HUES64 (cell line): ENCODE measurements around the gene DBX1.

Source experiments
- H3K27ac ChIP-seq: 2 replicates; pipeline ENCODE4 v1.7.0; 2013; ENCODE audit warnings: low read depth, low read length, inconsistent platforms
- H3K27me3 ChIP-seq: 2 replicates; pipeline ENCODE4 v1.6.1; 2013; ENCODE audit warnings: mild to moderate bottlenecking, low read length; ENCODE audit not compliant: insufficient read depth
- H3K36me3 ChIP-seq: 2 replicates; pipeline ENCODE4 v1.6.1; 2013; ENCODE audit warnings: mild to moderate bottlenecking, low read length; ENCODE audit not compliant: insufficient read depth
- H3K4me1 ChIP-seq: 2 replicates; pipeline ENCODE4 v1.6.1; 2013; ENCODE audit warnings: mild to moderate bottlenecking, low read length, moderate library complexity; ENCODE audit not compliant: insufficient read depth
- H3K4me3 ChIP-seq: 2 replicates; pipeline ENCODE4 v1.5.1; 2013; ENCODE audit warnings: mild to moderate bottlenecking, low read length, moderate library complexity
- H3K9ac ChIP-seq: 2 replicates; pipeline ENCODE4 v1.6.1; 2013; ENCODE audit warnings: mild to moderate bottlenecking, low read depth, low read length
- H3K9me3 ChIP-seq: 2 replicates; pipeline ENCODE4 v1.6.1; 2013; ENCODE audit warnings: low read depth, low read length; ENCODE audit not compliant: insufficient read depth
- WGBS: fragments of 150-250, 120-280 bp; methylation state at CpG from one replicate; pipeline ENCODE4 v1.1.7; 2013; ENCODE audit warnings: missing lambda C conversion rate; 5-methylcytosine and 5-hydroxymethylcytosine counted together

DBX1 gene

DNA sequence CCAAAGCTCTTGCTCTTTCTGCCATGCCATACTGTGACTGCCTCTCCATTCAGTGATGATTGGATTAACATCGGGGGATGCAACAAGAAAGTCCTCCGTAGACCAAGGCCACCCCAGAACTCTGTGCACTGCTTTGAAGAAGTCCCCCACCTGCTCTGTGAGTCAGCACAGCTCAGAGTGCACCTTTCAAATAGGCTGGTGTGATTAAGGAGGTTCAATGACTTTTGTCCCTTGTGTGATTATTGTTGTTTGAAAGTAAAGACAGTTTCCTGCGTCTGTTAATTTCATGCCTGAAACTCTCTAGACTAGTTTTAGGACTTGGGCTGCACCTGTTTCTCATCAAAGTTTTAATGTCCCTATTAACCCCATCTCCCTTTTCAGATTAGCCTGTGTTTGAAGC lies 33.0 kb upstream of the DBX1 start:
- Histone ChIP-seq H3K36me3 (no peaks in the 10 kb centered on the region), H3K4me3 (no peak overlapping the region), H3K9ac (no peak overlapping the region), H3K4me1 (no peaks in the 10 kb centered on the region), H3K27ac (no peak overlapping the region), H3K27me3 (peaks cover 97% of the 10 kb centered on the region), H3K9me3 (no peaks in the 10 kb centered on the region)
- WGBS: 84% methylated on average over 3 of the region's 3 CpGs

GRCh38 chr11:20192641-20193040 lies 32.4 kb upstream of the DBX1 start:
- peaks cover 97% of the 10 kb centered on the region for H3K27me3 ChIP-seq

DNA sequence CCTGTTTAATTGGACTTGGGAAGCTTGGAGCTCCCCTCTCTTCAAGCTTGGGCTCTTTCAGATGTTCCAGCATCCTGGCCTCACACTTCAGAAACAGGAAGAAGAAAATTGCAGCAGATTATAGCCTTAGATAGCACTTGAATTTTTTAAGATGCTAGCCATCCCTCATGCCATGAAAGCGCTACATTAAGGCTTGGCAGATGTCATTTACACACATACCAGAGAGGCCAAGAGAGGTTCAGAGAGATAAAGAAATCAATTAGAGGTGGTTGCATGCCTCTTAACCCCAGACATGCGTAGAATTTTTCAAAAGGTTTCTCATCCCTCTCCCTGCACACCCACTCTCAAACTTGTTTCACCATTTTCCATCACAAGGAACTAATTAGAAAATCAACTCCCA lies 31.9 kb upstream of the DBX1 start:
- H3K27ac ChIP-seq: no peak overlapping the region
- H3K9ac ChIP-seq: no peak overlapping the region
- WGBS: 92% methylated on average over 1 of the region's 2 CpGs
- no peaks in the 10 kb centered on the region for H3K9me3 ChIP-seq
- peaks cover 97% of the 10 kb centered on the region for H3K27me3 ChIP-seq
- H3K4me3 ChIP-seq: no peak overlapping the region
- H3K36me3 ChIP-seq: no peaks in the 10 kb centered on the region
- H3K4me1 ChIP-seq: no peaks in the 10 kb centered on the region

More at GRCh38 chr11:20192641-20193040, 32.4 kb upstream of the DBX1 start:
- Histone ChIP-seq H3K9ac (no peak overlapping the region), H3K36me3 (no peaks in the 10 kb centered on the region), H3K4me1 (no peaks in the 10 kb centered on the region), H3K9me3 (no peaks in the 10 kb centered on the region), H3K27ac (no peak overlapping the region), H3K4me3 (no peak overlapping the region)

GRCh38 chr11:20178976-20179375 lies 18.7 kb upstream of the DBX1 start:
- H3K27me3 ChIP-seq: peaks cover 61% of the 10 kb centered on the region
- no peak overlapping the region for H3K4me3 ChIP-seq
- no peaks in the 10 kb centered on the region for H3K4me1 ChIP-seq
- no peaks in the 10 kb centered on the region for H3K9me3 ChIP-seq
- 88% methylated on average over 2 of the region's 2 CpGs for WGBS
- H3K9ac ChIP-seq: no peak overlapping the region
- H3K27ac ChIP-seq: no peak overlapping the region
- no peaks in the 10 kb centered on the region for H3K36me3 ChIP-seq

DNA sequence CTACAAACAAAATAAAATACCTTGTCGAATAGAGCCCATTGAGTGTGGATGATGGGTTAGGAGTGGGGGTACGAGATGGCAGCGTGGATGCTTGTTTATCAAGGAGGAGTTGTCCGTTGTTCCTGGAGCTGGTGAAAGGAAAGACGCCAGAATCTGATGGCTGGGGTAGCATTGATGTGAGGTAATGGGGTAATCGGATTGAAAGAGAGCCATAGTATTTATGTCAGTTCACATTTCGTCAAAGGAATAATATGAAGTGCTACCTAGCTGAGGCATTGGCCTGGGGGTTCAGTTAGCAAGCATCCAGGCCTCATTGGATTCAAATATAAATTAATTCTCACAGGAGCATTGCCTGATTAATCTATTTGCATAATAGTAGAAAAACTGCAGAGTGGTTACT lies 16.9 kb upstream of the DBX1 start:
- WGBS: 84% methylated on average over 7 of the region's 7 CpGs
- H3K27ac ChIP-seq: no peak overlapping the region
- H3K36me3 ChIP-seq: no peaks in the 10 kb centered on the region
- H3K4me3 ChIP-seq: no peak overlapping the region
- no peak overlapping the region for H3K9ac ChIP-seq
- no peaks in the 10 kb centered on the region for H3K9me3 ChIP-seq
- H3K27me3 ChIP-seq: peaks cover 67% of the 10 kb centered on the region
- no peaks in the 10 kb centered on the region for H3K4me1 ChIP-seq

GRCh38 chr11:20172721-20173447 lies 12.6 kb upstream of the DBX1 start:
- Histone ChIP-seq H3K27me3 (peaks cover 80% of the 10 kb centered on the region), H3K9me3 (0 out of 2 replicates have a peak, but pooled peaks cover 5% of the 10 kb centered on the region), H3K36me3 (no peaks in the 10 kb centered on the region), H3K4me1 (no peaks in the 10 kb centered on the region), H3K9ac (no peak overlapping the region), H3K27ac (no peak overlapping the region), H3K4me3 (no peak overlapping the region)
- 93% methylated on average over 5 of the region's 5 CpGs for WGBS

DNA sequence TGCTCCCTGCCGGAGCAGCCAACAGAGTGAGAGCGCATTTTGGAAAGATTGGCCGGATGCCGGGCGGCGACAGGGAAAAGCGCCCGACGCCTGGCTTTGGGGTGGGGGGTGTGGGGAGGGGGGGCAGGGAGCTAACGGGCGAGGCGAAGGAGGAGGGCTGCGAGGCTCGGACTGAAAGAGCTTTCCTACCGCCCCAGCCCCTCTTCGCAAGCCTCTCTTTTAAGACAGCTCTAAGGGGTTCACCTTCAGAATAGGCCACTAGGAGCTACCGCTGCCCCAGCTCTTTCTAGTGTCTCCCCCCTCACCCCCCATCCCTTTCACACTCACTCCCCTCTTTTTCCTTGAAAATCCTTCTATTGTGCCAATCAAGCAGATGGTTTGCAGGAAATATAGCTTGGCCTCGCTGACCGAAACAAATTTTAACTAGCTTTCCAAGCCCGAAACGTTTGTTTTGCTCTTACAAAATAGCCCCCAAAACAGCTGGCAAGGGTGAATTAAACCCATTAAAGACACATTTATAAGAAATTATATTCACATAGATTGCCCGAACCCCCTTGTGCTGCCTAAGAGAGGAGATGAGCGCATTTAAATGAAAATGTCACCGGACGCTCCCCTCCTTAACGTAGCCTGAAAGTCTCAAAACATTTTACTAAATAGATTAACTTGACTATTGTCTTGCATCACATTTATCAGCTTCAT lies 3.7 kb upstream of the DBX1 start:
- Histone ChIP-seq H3K9ac (no peak overlapping the region), H3K4me3 (peak overlapping the region; percentile 44)
- WGBS: 2% methylated on average over 26 of the region's 26 CpGs

DNA sequence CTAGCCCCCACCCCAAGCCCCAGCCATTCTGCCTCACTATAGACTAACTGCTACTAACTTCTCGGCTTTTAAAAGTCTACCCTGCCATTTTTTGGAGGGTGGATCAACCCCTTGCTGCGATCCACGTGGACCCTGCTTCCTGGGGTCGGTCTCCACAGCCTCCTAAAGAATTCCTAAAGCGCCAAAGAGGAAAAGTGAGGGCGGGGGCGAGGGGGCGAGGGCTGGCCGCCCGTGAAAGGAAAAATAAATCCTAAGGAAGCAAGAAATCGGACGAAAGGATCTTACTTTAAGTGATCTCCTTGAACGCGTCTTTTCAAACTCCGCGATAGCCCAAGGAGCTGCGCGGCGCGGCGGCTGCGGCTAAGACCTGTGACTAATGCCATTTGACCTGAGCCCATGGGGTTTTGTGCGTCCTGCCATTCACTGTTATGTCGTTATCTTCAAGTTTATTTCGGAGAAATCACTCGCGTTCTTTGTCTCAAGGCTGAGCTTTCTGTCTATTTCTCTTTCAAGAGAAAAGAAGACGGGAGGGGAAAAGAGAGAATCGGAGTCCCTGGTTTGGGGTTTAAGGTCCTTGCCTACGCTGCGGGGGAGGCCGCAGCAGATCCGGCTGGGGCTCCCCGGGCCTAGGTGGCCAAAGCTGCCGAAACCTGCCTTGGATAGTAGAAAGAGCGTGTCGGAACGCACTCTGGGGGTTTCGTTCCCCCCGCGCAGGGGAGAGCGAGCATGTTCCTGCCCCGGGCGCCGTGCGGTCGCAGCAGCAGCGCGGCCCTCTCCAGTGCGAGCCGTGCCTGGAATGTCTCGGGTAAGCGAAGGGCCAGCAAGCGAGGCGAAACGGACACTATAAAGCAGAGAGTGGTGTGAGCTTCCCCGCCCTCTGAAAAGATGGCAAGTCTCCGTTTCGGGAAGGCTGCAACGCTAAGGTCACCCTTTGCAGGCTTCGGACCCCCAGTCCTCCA lies 2.8 kb upstream of the DBX1 start:
- Histone ChIP-seq H3K4me1 (peaks cover 50% of the 10 kb centered on the region), H3K27me3 (peaks cover 100% of the 10 kb centered on the region), H3K9ac (no peak overlapping the region), H3K36me3 (no peaks in the 10 kb centered on the region), H3K9me3 (no peaks in the 10 kb centered on the region), H3K4me3 (peak overlapping the region; percentile 44), H3K27ac (no peak overlapping the region)
- WGBS: under 1% methylated on average over 61 of the region's 61 CpGs

More for the DNA sequence above, 3.7 kb upstream of the DBX1 start:
- H3K36me3 ChIP-seq: no peaks in the 10 kb centered on the region
- no peak overlapping the region for H3K27ac ChIP-seq
- no peaks in the 10 kb centered on the region for H3K9me3 ChIP-seq
- peaks cover 43% of the 10 kb centered on the region for H3K4me1 ChIP-seq
- peaks cover 100% of the 10 kb centered on the region for H3K27me3 ChIP-seq

GRCh38 chr11:20161923-20162744 lies 1.9 kb upstream of the DBX1 start:
- H3K9ac ChIP-seq: no peak overlapping the region
- peaks cover 54% of the 10 kb centered on the region for H3K4me1 ChIP-seq
- H3K9me3 ChIP-seq: no peaks in the 10 kb centered on the region
- no peak overlapping the region for H3K27ac ChIP-seq
- 1% methylated on average over 21 of the region's 24 CpGs for WGBS
- no peaks in the 10 kb centered on the region for H3K36me3 ChIP-seq
- H3K27me3 ChIP-seq: peaks cover 100% of the 10 kb centered on the region
- peak overlapping the region; percentile 22 for H3K4me3 ChIP-seq

DNA sequence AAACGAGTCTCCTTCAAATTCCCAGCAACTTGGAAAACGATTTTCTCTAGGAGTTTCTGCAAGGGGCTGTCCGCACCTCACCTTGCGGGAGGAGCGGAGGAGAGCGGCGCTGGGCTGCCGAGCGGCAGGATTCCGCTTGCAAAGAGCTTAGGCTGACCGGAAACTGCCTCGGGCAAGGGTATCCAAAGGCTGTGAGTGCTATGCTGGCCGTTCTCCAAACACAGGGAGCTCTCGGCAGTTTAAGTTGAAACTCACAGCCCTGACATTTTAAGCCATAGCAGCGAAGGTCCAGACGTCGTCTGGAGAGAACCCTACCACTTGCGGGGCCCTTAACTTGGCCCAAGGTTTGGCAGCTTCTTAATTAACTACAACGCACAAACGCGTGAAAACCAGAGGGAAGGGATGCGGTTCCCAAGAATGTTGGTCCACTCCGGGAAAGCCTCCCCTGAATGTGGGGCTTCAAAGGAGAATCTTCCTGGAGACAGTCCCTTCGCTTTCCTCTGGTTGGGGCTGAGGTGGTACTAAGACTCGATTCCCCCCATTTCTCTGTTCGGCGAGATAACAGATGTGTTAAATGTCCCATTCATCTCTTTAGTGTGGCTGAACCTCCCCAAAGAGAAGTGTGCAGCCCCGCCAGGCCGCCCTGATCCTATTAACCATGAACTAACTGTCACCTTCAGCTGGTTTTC lies 1.1 kb upstream of the DBX1 start:
- no peaks in the 10 kb centered on the region for H3K9me3 ChIP-seq
- under 1% methylated on average over 29 of the region's 29 CpGs for WGBS
- peak overlapping the region; percentile 20 for H3K4me3 ChIP-seq
- no peak overlapping the region for H3K27ac ChIP-seq
- H3K9ac ChIP-seq: no peak overlapping the region
- H3K4me1 ChIP-seq: peaks cover 56% of the 10 kb centered on the region
- peaks cover 100% of the 10 kb centered on the region for H3K27me3 ChIP-seq
- H3K36me3 ChIP-seq: no peaks in the 10 kb centered on the region
